Activated B cell treated with CpG ODN at 0.5 μM for 24 hours (primary cell): Measurements from ENCODE around the gene ADNP. TPM values are rescaled to one million over a fixed set of nuclear protein-coding genes. Genes with fewer than 3 reads are reported as not detected.
A peak's percentile ranks its signal among the peaks of the same experiment; 100 is the strongest.

Source experiments
- ATAC-seq: fragments of 200-7000 bp; cut with Tn5 transposase; one replicate; pipeline ENCODE4 v1.10.0; 2021; ENCODE audit warnings: low read depth, mild to moderate bottlenecking, moderate library complexity
- CTCF ChIA-PET: fragments of 350-600 bp; sonication (Branson Sonifier 250); formaldehyde crosslinking; loops from one replicate; lab custom pipeline; 2021; ENCODE audit warnings: antibody characterized with exemption; lab: Charles Lee
- POLR2A ChIA-PET: fragments of 350-600 bp; sonication (Branson Sonifier 250); formaldehyde crosslinking; loops from one replicate; lab custom pipeline; 2021; ENCODE audit warnings: antibody characterized with exemption; lab: Charles Lee
- DNase-seq: peaks from one replicate; pipeline ENCODE4 v3.0.0; 2022
- H3K27ac Mint-ChIP-seq: one replicate; pipeline ENCODE4 v1.8.0; 2020; ENCODE audit warnings: mixed read lengths
- H3K27me3 Mint-ChIP-seq: one replicate; pipeline ENCODE4 v1.8.0; 2021; ENCODE audit warnings: mixed read lengths
- H3K36me3 Mint-ChIP-seq: one replicate; pipeline ENCODE4 v1.8.0; 2021; ENCODE audit warnings: low read depth, mixed read lengths
- H3K4me1 Mint-ChIP-seq: one replicate; pipeline ENCODE4 v1.8.0; 2021; ENCODE audit warnings: mixed read lengths
- H3K4me3 Mint-ChIP-seq: one replicate; pipeline ENCODE4 v1.8.0; 2020; ENCODE audit warnings: mild to moderate bottlenecking, mixed read lengths
- H3K9me3 Mint-ChIP-seq: one replicate; pipeline ENCODE4 v1.8.0; 2020; ENCODE audit warnings: mixed read lengths
- intact Hi-C: fragments of 100-400 bp; cut with micrococcal nuclease; formaldehyde crosslinking; loops from one replicate; pipeline ENCODE4 v1.15.1; 2024
- total RNA-seq: library from RNA; stranded (reverse); gene quantifications from 2 replicates; pipeline ENCODE4 v1.2.3, GENCODE V29; 2022
- TF ChIP-seq, protein P1 (sequence below): fragments of 200-600 bp; IDR thresholded peaks from one replicate; pipeline ENCODE4 v1.8.0; 2022; ENCODE audit warnings: antibody characterized with exemption, mild to moderate bottlenecking

The ADNP gene
- total RNA-seq, 1 donor from 2014 or later = 99.3 TPM

DNA sequence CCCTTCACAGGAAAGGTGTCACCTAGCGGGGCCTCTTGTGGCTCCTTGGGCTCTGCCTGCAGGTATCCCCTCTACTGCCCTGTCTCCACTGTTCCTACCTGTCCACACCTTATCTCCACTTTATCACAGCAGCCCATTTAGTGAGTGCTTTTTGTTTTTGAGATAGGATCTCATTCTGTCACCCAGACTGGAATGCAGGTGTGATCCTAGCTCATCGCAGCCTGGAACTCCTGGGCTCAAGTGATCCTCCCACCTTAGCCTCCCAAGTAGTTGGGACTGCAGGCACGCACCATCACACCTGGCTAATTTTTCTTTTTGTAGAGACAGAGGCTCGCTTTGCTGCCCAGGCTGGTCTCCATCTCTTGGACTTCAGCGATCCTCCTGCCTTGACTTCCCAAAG, 88.4 kb downstream of the ADNP start:
- ChIA-PET POLR2A (interaction anchor here (1.1 to 2.0 kb wide), 3 partner anchors 21 to 88 kb away, joined by 4 to 5 read pairs (median 4); partner anchors contain the start of genes ADNP and BCAS4), CTCF (no interaction called here)
- H3K36me3 Mint-ChIP-seq = peaks cover 60% of the 10 kb centered on the region
- H3K9me3 Mint-ChIP-seq = no peaks in the 10 kb centered on the region
- peaks cover 38% of the 10 kb centered on the region for H3K4me1 Mint-ChIP-seq
- no peak overlapping the region for H3K4me3 Mint-ChIP-seq
- H3K27me3 Mint-ChIP-seq = no peaks in the 10 kb centered on the region
- TF ChIP-seq, protein P1, sequence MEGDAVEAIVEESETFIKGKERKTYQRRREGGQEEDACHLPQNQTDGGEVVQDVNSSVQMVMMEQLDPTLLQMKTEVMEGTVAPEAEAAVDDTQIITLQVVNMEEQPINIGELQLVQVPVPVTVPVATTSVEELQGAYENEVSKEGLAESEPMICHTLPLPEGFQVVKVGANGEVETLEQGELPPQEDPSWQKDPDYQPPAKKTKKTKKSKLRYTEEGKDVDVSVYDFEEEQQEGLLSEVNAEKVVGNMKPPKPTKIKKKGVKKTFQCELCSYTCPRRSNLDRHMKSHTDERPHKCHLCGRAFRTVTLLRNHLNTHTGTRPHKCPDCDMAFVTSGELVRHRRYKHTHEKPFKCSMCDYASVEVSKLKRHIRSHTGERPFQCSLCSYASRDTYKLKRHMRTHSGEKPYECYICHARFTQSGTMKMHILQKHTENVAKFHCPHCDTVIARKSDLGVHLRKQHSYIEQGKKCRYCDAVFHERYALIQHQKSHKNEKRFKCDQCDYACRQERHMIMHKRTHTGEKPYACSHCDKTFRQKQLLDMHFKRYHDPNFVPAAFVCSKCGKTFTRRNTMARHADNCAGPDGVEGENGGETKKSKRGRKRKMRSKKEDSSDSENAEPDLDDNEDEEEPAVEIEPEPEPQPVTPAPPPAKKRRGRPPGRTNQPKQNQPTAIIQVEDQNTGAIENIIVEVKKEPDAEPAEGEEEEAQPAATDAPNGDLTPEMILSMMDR = no peak
- ATAC-seq (no peak), DNase-seq (no peak)
- H3K27ac Mint-ChIP-seq = peak overlapping the region; percentile 83
- intact Hi-C loops = no loop called here

Other genes starting within 250 kb of the ADNP start
- gene RIPOR3, start 239.9 kb downstream of the ADNP start, total RNA-seq = not detected in 2 replicates
- 3.8 and 5.7 TPM in 2 replicates for gene PARD6B, start 199.9 kb downstream of the ADNP start, total RNA-seq
- gene BCAS4, start 136.4 kb downstream of the ADNP start, total RNA-seq = 43.2 and 46.7 TPM in 2 replicates
- 39.8 and 41.2 TPM in 2 replicates for gene DPM1, start 27.1 kb upstream of the ADNP start, total RNA-seq
- 7.5 and 8.1 TPM in 2 replicates for gene MOCS3, start 27.4 kb upstream of the ADNP start, total RNA-seq
- gene KCNG1, start 91.7 kb upstream of the ADNP start, total RNA-seq = 7.2 and 7.4 TPM in 2 replicates